Breast epithelium (tissue), 4 donors: ENCODE measurements around the gene MTG1. TPM values are rescaled to one million over a fixed set of nuclear protein-coding genes. Genes with fewer than 3 reads are reported as not detected.
"Not testable (repeated sequence)": the region's sequence is repeated elsewhere in the genome, so short reads cannot be mapped to it uniquely, and the experiment has no call there.

Experiments used
- DNase-seq, 2 donors: peaks; one replicate each; pipeline ENCODE4 v3.0.0-alpha.2; 2019; ENCODE audit warnings: low spot score in 2 of 2
- H3K27ac ChIP-seq, 2 donors: fragments of 200-600 bp; sonication (generic) in 1 of 2; one replicate each; pipeline ENCODE4 v1.5.1; 2016 to 2019; ENCODE audit warnings: mild to moderate bottlenecking in 1 of 2
- H3K27me3 ChIP-seq, 2 donors: fragments of 200-600 bp; sonication (generic) in 1 of 2; one replicate each; pipeline versions ENCODE4 v1.5.1 to v1.6.0; 2017 to 2019; ENCODE audit warnings: control low read depth in 1 of 2, mild to moderate bottlenecking in 1 of 2
- H3K36me3 ChIP-seq: fragments of 200-600 bp; one replicate; pipeline ENCODE4 v1.5.1; 2019
- H3K4me1 ChIP-seq, 2 donors: fragments of 200-600 bp; sonication (generic); one replicate each; pipeline ENCODE4 v1.5.1; 2016 to 2019; ENCODE audit warnings: control low read depth in 1 of 2
- H3K4me3 ChIP-seq, 3 donors: fragments of 200-600 bp; sonication (generic); 1 replicate in 2 of 3; 2 replicates in 1 of 3; pipeline ENCODE4 v1.5.1; 2016 to 2019; ENCODE audit warnings: mild to moderate bottlenecking in 3 of 3, moderate library complexity in 2 of 3
- H3K9me3 ChIP-seq, 2 donors: fragments of 200-600 bp; sonication (generic) in 1 of 2; one replicate each; pipeline ENCODE4 v1.5.1; 2016 to 2019; ENCODE audit warnings: control low read depth in 1 of 2
- POLR2A ChIP-seq: fragments of 450-650 bp; IDR thresholded peaks from one replicate; pipeline ENCODE4 v1.6.1; 2016; ENCODE audit warnings: antibody characterized with exemption, mild to moderate bottlenecking, moderate library complexity
- POLR2AphosphoS5 ChIP-seq, 3 donors: sonication (generic); formaldehyde crosslinking; IDR thresholded peaks; one replicate each; pipeline ENCODE4 v1.6.1; 2017; ENCODE audit warnings: antibody characterized with exemption in 3 of 3
- intact Hi-C: fragments of 100-400 bp; cut with DNase I; formaldehyde crosslinking; loops from one replicate; pipeline ENCODE4 v1.15.1; 2023; ENCODE audit warnings: low total_unique reads
- total RNA-seq, 3 donors: library from RNA; depleted of rRNA; stranded (reverse); fragments of >200 nt; gene quantifications; one replicate each; pipeline ENCODE4 v1.1.0, GENCODE V29; 2016
- TF ChIP-seq, protein P1 (sequence below), 3 donors: fragments of 450-650 bp; IDR thresholded peaks; one replicate each; pipeline ENCODE4 v1.5.1; 2016 to 2017; ENCODE audit warnings: antibody characterized with exemption in 3 of 3, mild to moderate bottlenecking in 3 of 3, moderate library complexity in 3 of 3

The MTG1 gene
- total RNA-seq, 3 donors from 2014 or later = 22.9 to 56.4 (median 37.0) TPM

DNA sequence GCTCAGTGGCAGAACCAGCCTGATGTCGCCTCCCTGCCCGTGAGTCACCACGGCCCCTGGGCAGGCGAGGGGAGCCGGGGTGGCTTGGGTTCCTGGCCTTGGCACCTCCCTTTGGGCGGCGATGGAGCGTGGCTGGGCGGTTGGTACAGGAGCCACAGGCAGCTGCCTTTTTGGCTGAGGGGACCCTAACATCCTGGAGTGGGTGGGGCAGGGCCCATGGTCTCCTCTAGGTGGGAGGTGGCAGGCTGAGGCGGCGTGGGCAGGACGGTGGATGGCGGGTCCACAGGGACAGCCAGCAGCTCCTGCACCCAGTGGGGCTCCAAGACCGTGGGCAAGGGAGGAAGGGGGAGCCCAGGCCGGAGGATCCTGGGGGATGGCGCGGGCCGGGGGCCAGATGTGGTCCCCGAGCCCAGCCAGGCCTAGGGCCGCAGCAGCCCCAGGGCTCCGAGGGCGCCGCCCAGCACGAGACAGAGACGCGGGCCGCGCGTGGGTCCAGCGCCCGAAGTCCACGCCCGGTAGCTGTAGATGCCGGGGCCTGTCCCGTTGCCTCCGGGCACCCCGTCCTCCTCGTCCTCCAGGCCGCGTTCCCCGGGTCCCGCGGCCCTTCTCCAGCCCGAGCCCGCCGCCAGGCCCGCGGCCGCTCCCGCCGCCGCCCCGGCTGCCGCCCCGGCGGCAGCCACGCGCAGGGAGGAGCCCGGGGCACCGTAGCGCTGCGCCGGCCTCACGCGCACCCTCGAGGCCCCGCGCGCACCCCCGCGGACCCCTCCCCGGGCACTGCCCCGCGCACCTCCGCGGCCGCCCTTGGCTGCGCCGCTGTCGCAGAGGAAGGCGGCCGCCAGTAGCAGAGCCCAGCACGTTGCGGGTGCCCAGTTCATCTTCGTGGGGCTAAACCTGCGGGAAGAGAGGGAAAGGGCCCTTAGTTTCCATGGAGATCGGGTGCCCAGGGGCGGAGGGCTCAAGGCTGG, 29.1 kb downstream of the MTG1 start:
- no peak overlapping the region for H3K27ac ChIP-seq
- intact Hi-C loops = no loop called here
- H3K4me1 ChIP-seq = no peaks in the 10 kb centered on the region
- peaks cover 0 to 3% of the 10 kb centered on the region in 2 donors for H3K27me3 ChIP-seq
- peak overlapping the region in 2 of 3 donors; percentile 21 to 59 for H3K4me3 ChIP-seq
- no peak for DNase-seq
- H3K36me3 ChIP-seq = no peaks in the 10 kb centered on the region
- no peak for TF ChIP-seq POLR2AphosphoS5 (IDR thresholded peaks at IDR 0.05)
- TF ChIP-seq POLR2A = no peak
- TF ChIP-seq, protein P1, sequence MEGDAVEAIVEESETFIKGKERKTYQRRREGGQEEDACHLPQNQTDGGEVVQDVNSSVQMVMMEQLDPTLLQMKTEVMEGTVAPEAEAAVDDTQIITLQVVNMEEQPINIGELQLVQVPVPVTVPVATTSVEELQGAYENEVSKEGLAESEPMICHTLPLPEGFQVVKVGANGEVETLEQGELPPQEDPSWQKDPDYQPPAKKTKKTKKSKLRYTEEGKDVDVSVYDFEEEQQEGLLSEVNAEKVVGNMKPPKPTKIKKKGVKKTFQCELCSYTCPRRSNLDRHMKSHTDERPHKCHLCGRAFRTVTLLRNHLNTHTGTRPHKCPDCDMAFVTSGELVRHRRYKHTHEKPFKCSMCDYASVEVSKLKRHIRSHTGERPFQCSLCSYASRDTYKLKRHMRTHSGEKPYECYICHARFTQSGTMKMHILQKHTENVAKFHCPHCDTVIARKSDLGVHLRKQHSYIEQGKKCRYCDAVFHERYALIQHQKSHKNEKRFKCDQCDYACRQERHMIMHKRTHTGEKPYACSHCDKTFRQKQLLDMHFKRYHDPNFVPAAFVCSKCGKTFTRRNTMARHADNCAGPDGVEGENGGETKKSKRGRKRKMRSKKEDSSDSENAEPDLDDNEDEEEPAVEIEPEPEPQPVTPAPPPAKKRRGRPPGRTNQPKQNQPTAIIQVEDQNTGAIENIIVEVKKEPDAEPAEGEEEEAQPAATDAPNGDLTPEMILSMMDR (IDR thresholded peaks at IDR 0.05) = no peak
- no peaks in the 10 kb centered on the region for H3K9me3 ChIP-seq

DNA sequence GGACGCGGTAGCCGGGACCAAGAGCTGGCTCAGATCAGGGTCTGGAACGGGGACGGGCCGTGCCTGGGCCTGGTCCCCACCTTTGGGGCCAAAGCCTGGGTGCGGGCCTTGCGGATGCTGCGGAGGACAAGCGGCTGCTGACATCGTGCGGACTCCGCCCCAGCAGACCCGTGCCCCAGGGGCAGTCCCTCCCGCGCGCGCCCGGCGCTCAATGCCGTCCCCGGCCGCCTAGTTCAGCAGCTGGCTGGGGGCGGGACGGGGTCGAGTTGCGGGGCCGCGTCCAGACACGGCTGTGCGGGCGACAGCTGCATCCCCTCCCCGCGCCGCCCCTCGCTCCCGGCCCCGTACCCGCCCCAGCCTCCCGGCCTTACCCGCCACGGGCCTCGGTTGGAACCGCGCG, 30.1 kb downstream of the MTG1 start:
- H3K27ac ChIP-seq, H3K27me3 ChIP-seq, H3K4me1 ChIP-seq, intact Hi-C loops, DNase-seq, H3K9me3 ChIP-seq, H3K36me3 ChIP-seq: not testable (repeated sequence)
- peak overlapping the region in 1 of 3 donors; percentile 31 for H3K4me3 ChIP-seq

DNA sequence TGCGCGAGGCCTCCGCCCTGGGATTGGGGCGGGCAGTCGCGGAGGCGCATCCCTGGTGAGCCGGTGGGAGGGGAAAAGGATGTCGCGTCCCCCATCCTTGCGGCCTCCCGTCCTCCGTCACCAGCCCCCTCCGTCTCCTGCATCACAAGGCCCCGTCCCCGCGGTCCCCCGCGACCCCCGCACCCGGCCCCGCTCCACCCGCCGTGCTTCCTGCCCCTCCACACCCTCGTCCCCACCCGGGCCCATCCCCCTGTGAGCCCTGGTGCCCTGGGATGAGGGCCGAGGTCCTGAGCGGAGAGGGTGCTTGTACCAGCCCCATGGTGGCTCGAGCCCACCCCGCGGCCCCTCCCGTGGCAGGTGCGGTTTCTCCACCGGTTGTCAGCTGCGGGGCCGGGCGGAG, 30.6 kb downstream of the MTG1 start, which contains the start of gene SPRN:
Gene SPRN (minus strand): TSS at position 25 of the 400 bp plus-strand sequence. CDS start 944 bp downstream, outside the sequence.
- H3K9me3 ChIP-seq, intact Hi-C loops, H3K4me1 ChIP-seq, H3K36me3 ChIP-seq, DNase-seq, H3K27ac ChIP-seq, H3K27me3 ChIP-seq: not testable (repeated sequence)
- H3K4me3 ChIP-seq = peak within 1 kb of the TSS in 2 of 3 donors; percentile 21 to 59

DNA sequence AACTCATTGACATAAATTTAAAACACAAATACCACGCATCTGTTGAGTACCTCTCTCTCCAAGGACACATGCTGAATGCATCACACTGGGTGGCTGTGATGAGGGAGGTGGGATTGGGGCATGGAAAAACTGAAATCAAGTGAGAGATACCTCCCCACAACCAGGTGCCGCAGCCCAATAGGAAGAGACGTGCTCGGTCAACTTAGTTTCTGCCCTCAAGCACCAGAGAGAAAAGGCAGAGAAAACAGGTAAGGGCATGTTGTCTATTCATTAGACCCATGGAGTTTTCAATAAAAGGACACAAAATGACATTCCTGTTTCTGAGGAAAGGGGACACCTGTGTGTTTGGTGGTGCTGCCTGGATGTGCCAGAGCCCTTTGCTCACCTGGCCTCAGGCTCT, 35.6 kb downstream of the MTG1 start:
- H3K9me3 ChIP-seq, H3K27me3 ChIP-seq, H3K4me1 ChIP-seq, H3K4me3 ChIP-seq, H3K27ac ChIP-seq, DNase-seq, H3K36me3 ChIP-seq, intact Hi-C loops: not testable (repeated sequence)

DNA sequence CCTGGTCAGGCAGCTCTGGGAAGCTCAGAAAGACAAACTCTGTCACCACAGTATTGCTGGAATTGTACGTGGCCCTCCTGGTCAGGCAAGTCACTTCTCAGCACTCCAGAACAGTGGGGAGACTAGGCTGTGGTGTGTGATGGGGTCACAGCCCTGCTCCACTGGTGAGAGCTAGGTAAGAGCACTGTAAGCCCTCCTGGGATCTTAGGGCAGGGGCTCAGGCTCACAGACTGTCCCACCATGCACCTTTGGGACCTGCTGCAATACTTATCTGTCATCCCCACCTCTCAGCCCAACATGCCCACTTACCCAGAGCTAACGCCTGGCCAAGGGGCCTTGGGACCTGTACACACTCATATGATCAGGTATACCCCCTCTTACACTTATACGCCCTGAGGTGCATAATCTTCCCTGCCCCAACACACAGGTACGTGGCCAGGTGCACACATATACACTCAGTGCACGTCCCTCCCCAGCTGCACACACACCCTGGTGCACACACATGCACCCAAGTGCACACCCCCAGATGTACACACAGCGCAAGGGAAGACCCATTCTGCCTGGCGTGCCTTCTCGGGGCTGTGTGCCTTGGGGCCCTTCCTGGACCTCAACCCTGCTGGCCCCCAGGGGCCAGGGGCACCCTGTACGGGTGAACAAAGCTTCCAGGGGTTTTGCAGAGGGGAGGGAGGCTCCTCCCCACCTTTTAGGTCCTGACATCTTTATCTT, 38.1 kb downstream of the MTG1 start:
- H3K27ac ChIP-seq, H3K9me3 ChIP-seq, H3K27me3 ChIP-seq, intact Hi-C loops, H3K4me3 ChIP-seq, H3K36me3 ChIP-seq, H3K4me1 ChIP-seq, DNase-seq: not testable (repeated sequence)

DNA sequence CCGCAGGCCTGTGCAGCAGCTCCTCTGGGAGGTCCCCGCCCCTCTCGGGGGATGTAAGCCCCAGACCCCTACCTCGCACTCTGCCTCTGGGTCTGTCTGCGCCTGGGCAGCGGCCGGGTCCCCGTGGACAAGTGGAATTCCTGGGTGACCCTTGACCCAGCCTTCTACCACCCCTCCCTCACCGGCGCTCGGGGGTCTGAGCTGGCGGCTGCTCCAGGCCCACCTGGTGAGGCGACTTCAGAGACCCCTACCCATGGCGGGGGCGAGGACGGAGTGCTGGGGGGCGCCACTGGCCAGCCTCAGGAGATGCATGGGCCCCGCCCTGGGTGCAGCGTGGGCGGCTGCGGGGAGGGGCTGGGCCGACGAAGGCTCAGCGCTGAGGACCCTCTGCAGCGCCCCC, 38.8 kb downstream of the MTG1 start:
- H3K27me3 ChIP-seq, H3K27ac ChIP-seq, H3K9me3 ChIP-seq, H3K4me3 ChIP-seq, intact Hi-C loops, H3K4me1 ChIP-seq, H3K36me3 ChIP-seq, DNase-seq: not testable (repeated sequence)

DNA sequence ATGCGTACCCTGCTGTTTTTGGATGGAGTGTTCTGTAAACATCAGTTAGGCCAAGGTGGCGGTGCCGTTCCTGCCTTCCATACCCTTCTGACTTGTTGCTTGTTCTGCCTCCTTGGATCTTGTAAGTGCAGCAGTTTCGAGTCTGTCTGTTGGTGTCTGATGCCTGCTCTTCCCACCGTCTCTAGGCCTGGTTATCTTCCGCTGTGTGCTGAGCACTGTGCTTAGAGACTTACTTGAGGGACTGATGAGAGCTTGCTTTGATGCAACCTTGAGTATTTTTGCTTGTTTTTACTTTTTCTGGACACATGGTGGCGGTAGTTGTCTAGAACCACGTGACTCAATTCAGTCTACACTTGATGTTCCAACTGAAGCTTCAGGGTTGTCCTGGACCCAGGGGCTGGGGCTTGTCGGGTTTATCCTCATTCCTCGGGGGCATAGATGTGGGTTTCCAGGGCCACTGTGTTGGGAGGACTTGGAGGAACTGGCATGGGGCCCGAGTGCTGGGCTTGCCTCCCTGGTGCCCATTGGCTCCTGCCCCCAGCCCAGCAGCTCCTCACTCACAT, 44.8 kb downstream of the MTG1 start:
- intact Hi-C loops = no loop called here
- TF ChIP-seq POLR2AphosphoS5 (IDR thresholded peaks at IDR 0.05) (no peak), POLR2A (no peak)
- TF ChIP-seq, protein P1 (IDR thresholded peaks at IDR 0.05) = no peak
- Histone ChIP-seq H3K9me3 (no peaks in the 10 kb centered on the region), H3K27me3 (no peaks in the 10 kb centered on the region), H3K27ac (no peak overlapping the region), H3K4me1 (no peaks in the 10 kb centered on the region), H3K4me3 (no peak overlapping the region), H3K36me3 (no peaks in the 10 kb centered on the region)
- peak in 1 of 2 donors; percentile 7 for DNase-seq
